NOMO-1 treated with DMSO at 0.1 percent for 48 hours (cell line): ENCODE data around the gene SCARB1.

Experiments
- DNase-seq: peaks from one replicate; lab custom pipeline; 2025; ENCODE audit not compliant: unreplicated experiment; lab: John Stamatoyannopoulos, UW

The SCARB1 gene

GRCh38 chr12:124777399-124778372 lies 86.0 kb downstream of the SCARB1 start:
- no peak for DNase-seq

- DNase-seq: no peak
Measured at GRCh38 chr12:124776125-124776513, 87.5 kb downstream of the SCARB1 start.

- peak; percentile 79 for DNase-seq
Measured at GRCh38 chr12:124774462-124775167, 89.0 kb downstream of the SCARB1 start.

- DNase-seq: peak; percentile 83
Measured at GRCh38 chr12:124774054-124774461, 89.6 kb downstream of the SCARB1 start.

GRCh38 chr12:124772289-124773170 lies 91.1 kb downstream of the SCARB1 start:
- no peak for DNase-seq

GRCh38 chr12:124771462-124772288 lies 92.0 kb downstream of the SCARB1 start:
- DNase-seq: peak; percentile 70

GRCh38 chr12:124770728-124771127 lies 92.9 kb downstream of the SCARB1 start:
- no peak for DNase-seq

GRCh38 chr12:124769881-124770512 lies 93.7 kb downstream of the SCARB1 start:
- no peak for DNase-seq

- DNase-seq: no peak
Measured at GRCh38 chr12:124769163-124769530, 94.5 kb downstream of the SCARB1 start.

GRCh38 chr12:124768452-124769162 lies 95.1 kb downstream of the SCARB1 start:
- DNase-seq: no peak

- DNase-seq: peak; percentile 74
Measured at GRCh38 chr12:124767066-124767821, 96.4 kb downstream of the SCARB1 start.

GRCh38 chr12:124766727-124767065 lies 97.0 kb downstream of the SCARB1 start:
- peak; percentile 74 for DNase-seq

GRCh38 chr12:124765581-124766489 lies 97.8 kb downstream of the SCARB1 start:
- no peak for DNase-seq

- DNase-seq: no peak
Measured at GRCh38 chr12:124764870-124765580, 98.6 kb downstream of the SCARB1 start.

GRCh38 chr12:124764451-124764850 lies 99.2 kb downstream of the SCARB1 start:
- DNase-seq: peak; percentile 33

GRCh38 chr12:124763594-124763979 lies 100.1 kb downstream of the SCARB1 start:
- no peak for DNase-seq
